Activated naive CD8-positive, alpha-beta T cell treated with anti-CD3 and anti-CD28 coated beads, Interleukin-2, amount 50 U/mL, for 24 hours (primary cell): ENCODE results near the gene ALKBH7.
"Not testable (repeated sequence)": the region's sequence is repeated elsewhere in the genome, so short reads cannot be mapped to it uniquely, and the experiment has no call there.

Experiments
- ATAC-seq: fragments of 150-1000 bp; cut with Tn5 transposase; one replicate; pipeline ENCODE4 v1.10.0; 2021
- DNase-seq: peaks from one replicate; pipeline ENCODE4 v3.0.0; 2021
- H3K27ac Mint-ChIP-seq: one replicate; pipeline ENCODE4 v1.8.0; 2021; ENCODE audit warnings: mild to moderate bottlenecking, mixed read lengths
- H3K27me3 Mint-ChIP-seq: one replicate; pipeline ENCODE4 v1.8.0; 2021; ENCODE audit warnings: mixed read lengths
- H3K36me3 Mint-ChIP-seq: one replicate; pipeline ENCODE4 v1.8.0; 2021; ENCODE audit warnings: low read depth, mixed read lengths
- H3K4me1 Mint-ChIP-seq: one replicate; pipeline ENCODE4 v1.8.0; 2021; ENCODE audit warnings: mixed read lengths
- H3K4me3 Mint-ChIP-seq: one replicate; pipeline ENCODE4 v1.8.0; 2021; ENCODE audit warnings: mild to moderate bottlenecking, moderate library complexity, mixed read lengths
- H3K9me3 Mint-ChIP-seq: one replicate; pipeline ENCODE4 v1.8.0; 2021; ENCODE audit warnings: mixed read lengths

ALKBH7 gene

GRCh38 chr19:6378041-6378440 lies 5.4 kb downstream of the ALKBH7 start:
- no peaks in the 10 kb centered on the region for H3K9me3 Mint-ChIP-seq
- ATAC-seq = no peak
- DNase-seq = no peak
- no peak overlapping the region for H3K4me3 Mint-ChIP-seq
- no peaks in the 10 kb centered on the region for H3K27me3 Mint-ChIP-seq
- H3K4me1 Mint-ChIP-seq = peaks cover 7% of the 10 kb centered on the region
- peaks cover 22% of the 10 kb centered on the region for H3K36me3 Mint-ChIP-seq
- H3K27ac Mint-ChIP-seq = no peak overlapping the region

- Mint-ChIP-seq H3K9me3 (no peaks in the 10 kb centered on the region), H3K4me3 (no peak overlapping the region), H3K36me3 (peaks cover 26% of the 10 kb centered on the region), H3K27me3 (no peaks in the 10 kb centered on the region), H3K4me1 (peaks cover 4% of the 10 kb centered on the region), H3K27ac (no peak overlapping the region)
- DNase-seq (no peak), ATAC-seq (no peak)
Measured at GRCh38 chr19:6378486-6378885, 5.9 kb downstream of the ALKBH7 start.

DNA sequence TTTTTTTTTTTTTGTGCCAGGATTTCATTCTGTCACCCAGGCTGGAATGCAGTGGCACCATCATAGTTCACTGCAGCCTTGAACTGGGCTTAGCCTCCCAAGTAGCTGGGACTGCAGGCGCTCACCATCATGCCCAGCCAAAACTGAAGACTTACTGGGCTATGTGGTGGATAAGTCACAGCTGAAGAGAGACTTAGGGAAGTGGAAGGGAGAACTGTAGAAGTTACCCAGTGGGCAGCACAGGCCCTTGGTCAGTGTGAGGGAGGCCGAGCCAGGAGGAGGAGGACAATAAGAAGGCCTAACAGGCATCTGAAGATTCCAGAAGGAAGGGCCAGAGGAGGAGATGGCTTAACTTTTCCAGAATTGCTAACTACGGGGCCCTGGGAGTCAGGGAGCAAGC lies 7.2 kb downstream of the ALKBH7 start:
- Mint-ChIP-seq H3K36me3 (peaks cover 28% of the 10 kb centered on the region), H3K27ac (no peak overlapping the region), H3K4me3 (no peak overlapping the region), H3K4me1 (no peaks in the 10 kb centered on the region), H3K9me3 (no peaks in the 10 kb centered on the region), H3K27me3 (no peaks in the 10 kb centered on the region)
- DNase-seq (no peak), ATAC-seq (no peak)

DNA sequence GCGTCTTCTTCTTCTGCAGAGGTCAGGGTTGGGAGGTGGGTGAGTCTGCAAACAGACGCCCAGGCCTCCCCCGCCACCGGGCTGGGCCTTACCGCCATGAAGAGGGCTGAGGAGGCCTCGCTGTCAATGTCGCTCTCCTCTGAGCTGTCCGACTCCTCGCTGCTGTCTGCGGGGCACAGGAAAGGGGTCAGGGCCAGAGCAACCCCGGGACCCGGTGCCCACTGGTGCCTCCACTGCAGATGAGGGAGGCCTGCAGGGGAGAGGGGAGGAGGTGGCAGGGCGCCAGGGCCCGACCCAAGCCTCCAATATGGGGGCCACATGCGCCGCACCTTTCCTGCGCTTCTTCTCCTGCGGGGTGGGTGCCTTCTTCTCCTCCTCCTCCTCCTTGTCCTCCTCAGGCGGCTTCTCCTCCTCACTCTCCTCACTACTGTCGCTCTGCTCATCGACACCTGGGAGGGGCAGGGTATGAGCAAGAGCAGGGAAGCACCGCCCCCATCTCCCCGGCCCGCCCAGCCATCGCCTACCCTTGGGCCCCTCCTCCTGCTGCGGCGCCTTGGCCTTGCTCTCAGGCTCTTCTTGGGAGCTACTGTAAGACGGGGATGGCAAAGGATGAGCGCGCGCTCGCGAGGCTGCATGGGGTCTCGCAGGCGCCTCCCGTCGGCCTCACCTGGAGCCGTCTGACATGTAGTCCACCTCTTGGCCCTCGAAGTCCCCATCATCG lies 8.6 kb downstream of the ALKBH7 start:
- H3K4me1 Mint-ChIP-seq = no peaks in the 10 kb centered on the region
- H3K36me3 Mint-ChIP-seq = peaks cover 31% of the 10 kb centered on the region
- DNase-seq = no peak
- no peaks in the 10 kb centered on the region for H3K27me3 Mint-ChIP-seq
- no peaks in the 10 kb centered on the region for H3K9me3 Mint-ChIP-seq
- no peak for ATAC-seq
- no peak overlapping the region for H3K27ac Mint-ChIP-seq
- no peak overlapping the region for H3K4me3 Mint-ChIP-seq

- H3K27me3 Mint-ChIP-seq = no peaks in the 10 kb centered on the region
- H3K36me3 Mint-ChIP-seq = peaks cover 33% of the 10 kb centered on the region
- no peaks in the 10 kb centered on the region for H3K9me3 Mint-ChIP-seq
- DNase-seq = no peak
- no peaks in the 10 kb centered on the region for H3K4me1 Mint-ChIP-seq
- ATAC-seq = no peak
- H3K4me3 Mint-ChIP-seq = no peak overlapping the region
- no peak overlapping the region for H3K27ac Mint-ChIP-seq
Measured at GRCh38 chr19:6383188-6383587, 10.6 kb downstream of the ALKBH7 start.

GRCh38 chr19:6384381-6384780 lies 11.8 kb downstream of the ALKBH7 start:
- peaks cover 39% of the 10 kb centered on the region for H3K36me3 Mint-ChIP-seq
- H3K4me3 Mint-ChIP-seq = no peak overlapping the region
- DNase-seq (no peak), ATAC-seq (no peak)
- H3K9me3 Mint-ChIP-seq = no peaks in the 10 kb centered on the region
- H3K4me1 Mint-ChIP-seq = no peaks in the 10 kb centered on the region
- H3K27ac Mint-ChIP-seq = no peak overlapping the region
- no peaks in the 10 kb centered on the region for H3K27me3 Mint-ChIP-seq

DNA sequence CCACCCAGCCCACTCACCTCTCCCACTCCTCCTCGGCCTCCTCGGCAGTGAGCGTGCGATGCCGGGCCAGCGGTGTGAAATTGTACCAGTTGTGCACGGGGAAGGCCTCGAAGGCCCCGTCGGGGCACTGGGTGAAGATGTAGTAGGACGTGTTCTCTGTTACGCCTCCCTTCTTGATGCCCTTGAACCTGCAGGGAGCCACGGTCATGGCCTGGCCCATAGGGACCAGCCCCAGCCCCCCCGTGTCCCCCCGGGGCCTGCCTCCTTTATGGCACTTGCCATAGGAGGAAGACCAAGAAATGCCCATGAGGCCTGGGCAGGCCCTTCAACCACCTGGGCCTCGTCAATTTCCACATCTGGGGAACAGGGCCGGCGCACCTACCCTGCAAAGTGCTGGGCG lies 14.8 kb downstream of the ALKBH7 start:
- no peak overlapping the region for H3K4me3 Mint-ChIP-seq
- ATAC-seq = no peak
- no peak overlapping the region for H3K27ac Mint-ChIP-seq
- H3K9me3 Mint-ChIP-seq = no peaks in the 10 kb centered on the region
- peaks cover 12% of the 10 kb centered on the region for H3K4me1 Mint-ChIP-seq
- no peaks in the 10 kb centered on the region for H3K27me3 Mint-ChIP-seq
- DNase-seq = no peak
- peaks cover 34% of the 10 kb centered on the region for H3K36me3 Mint-ChIP-seq

- peak overlapping the region; percentile 93 for H3K27ac Mint-ChIP-seq
- peaks cover 22% of the 10 kb centered on the region for H3K4me1 Mint-ChIP-seq
- H3K36me3 Mint-ChIP-seq = peaks cover 23% of the 10 kb centered on the region
- no peaks in the 10 kb centered on the region for H3K27me3 Mint-ChIP-seq
- H3K9me3 Mint-ChIP-seq = no peaks in the 10 kb centered on the region
- DNase-seq (no peak), ATAC-seq (no peak)
- H3K4me3 Mint-ChIP-seq = peak overlapping the region; percentile 91
Measured at GRCh38 chr19:6392221-6393073, 19.9 kb downstream of the ALKBH7 start.

GRCh38 chr19:6393074-6393982 lies 20.7 kb downstream of the ALKBH7 start, which contains the start of gene GTF2F1:
TSS of gene GTF2F1 (minus strand) at chr19:6393164. CDS start at chr19:6392995, 169 bp downstream.
- Mint-ChIP-seq H3K9me3 (no peaks in the 10 kb centered on the region), H3K4me1 (peaks cover 22% of the 10 kb centered on the region), H3K27me3 (no peaks in the 10 kb centered on the region), H3K27ac (peak within 1 kb of the TSS; percentile 93), H3K4me3 (peak within 1 kb of the TSS; percentile 91), H3K36me3 (peaks cover 19% of the 10 kb centered on the region)
- ATAC-seq = peak; percentile 87
- DNase-seq = peak; percentile 96

- Mint-ChIP-seq H3K9me3 (no peaks in the 10 kb centered on the region), H3K36me3 (peaks cover 16% of the 10 kb centered on the region), H3K4me1 (peaks cover 22% of the 10 kb centered on the region), H3K27me3 (no peaks in the 10 kb centered on the region), H3K4me3 (peak overlapping the region; percentile 91), H3K27ac (peak overlapping the region; percentile 93)
- no peak for DNase-seq
- no peak for ATAC-seq
Measured at GRCh38 chr19:6393983-6394412, 21.4 kb downstream of the ALKBH7 start.

- Mint-ChIP-seq H3K36me3 (peaks cover 12% of the 10 kb centered on the region), H3K4me1 (peaks cover 22% of the 10 kb centered on the region), H3K9me3 (no peaks in the 10 kb centered on the region), H3K27me3 (no peaks in the 10 kb centered on the region), H3K27ac (peak overlapping the region; percentile 47), H3K4me3 (peak overlapping the region; percentile 6)
- ATAC-seq (no peak), DNase-seq (no peak)
Measured at GRCh38 chr19:6394831-6395230, 22.2 kb downstream of the ALKBH7 start.

- no peak for DNase-seq
- no peaks in the 10 kb centered on the region for H3K27me3 Mint-ChIP-seq
- H3K4me3 Mint-ChIP-seq = no peak overlapping the region
- H3K4me1 Mint-ChIP-seq = peaks cover 19% of the 10 kb centered on the region
- H3K27ac Mint-ChIP-seq = no peak overlapping the region
- no peaks in the 10 kb centered on the region for H3K9me3 Mint-ChIP-seq
- ATAC-seq = no peak
- H3K36me3 Mint-ChIP-seq = peaks cover 6% of the 10 kb centered on the region
Measured at GRCh38 chr19:6396305-6396704, 23.7 kb downstream of the ALKBH7 start.

DNA sequence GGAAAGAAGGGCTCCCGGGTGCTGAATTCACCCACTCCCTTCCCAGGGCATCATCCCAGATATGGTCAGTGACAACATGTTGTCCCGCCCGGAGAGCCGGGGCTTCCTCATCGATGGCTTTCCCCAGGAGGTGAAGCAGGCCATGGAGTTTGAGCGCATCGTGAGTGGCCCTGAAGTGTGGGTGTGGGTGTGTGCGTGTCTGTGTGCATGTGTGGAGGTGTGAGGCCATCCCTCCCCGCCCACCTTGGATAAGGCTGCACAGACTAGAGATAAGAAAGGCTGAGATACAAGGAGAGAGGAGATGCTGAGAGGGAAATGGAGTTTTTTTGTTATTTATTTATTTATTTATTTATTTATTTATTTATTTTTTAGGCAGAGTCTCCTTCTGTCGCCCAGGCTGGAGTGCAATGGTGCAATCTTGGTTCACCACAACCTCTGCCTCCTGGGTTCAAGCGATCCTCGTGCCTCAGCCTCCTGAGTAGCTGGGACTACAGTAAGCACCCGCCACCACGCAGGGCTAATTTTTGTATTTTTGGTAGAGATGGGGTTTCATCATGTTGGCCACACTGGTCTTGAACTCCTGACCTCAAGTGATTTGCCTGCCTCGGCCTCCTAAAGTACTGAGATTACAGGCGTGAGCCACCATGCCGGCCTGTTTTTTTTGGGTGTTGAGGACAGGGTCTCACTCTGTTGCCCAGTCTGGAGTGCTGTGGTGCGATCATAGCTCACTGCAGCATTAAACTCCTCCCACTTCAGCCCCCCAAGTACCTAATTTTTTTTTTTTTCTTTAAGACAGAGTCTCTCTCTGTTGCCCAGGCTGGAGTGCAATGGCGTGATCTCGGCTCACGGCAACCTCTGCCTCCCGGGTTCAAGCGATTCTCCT lies 27.7 kb downstream of the ALKBH7 start:
- not testable (repeated sequence) for H3K4me1 Mint-ChIP-seq, H3K27ac Mint-ChIP-seq, H3K27me3 Mint-ChIP-seq, H3K36me3 Mint-ChIP-seq, H3K9me3 Mint-ChIP-seq, H3K4me3 Mint-ChIP-seq, DNase-seq, ATAC-seq
